IMR-90 (cell line): ENCODE measurements around the gene TEX38. TPM values are rescaled to one million over a fixed set of nuclear protein-coding genes. Genes with fewer than 3 reads are reported as not detected.

Source experiments
- ATAC-seq: fragments of 200-7000 bp; cut with Tn5 transposase; 2 replicates; pipeline ENCODE4 v1.9.1; 2020; ENCODE audit warnings: low read depth, mild to moderate bottlenecking, moderate library complexity
- BruUV-seq: library from RNA; stranded (reverse); fragments of 400-500 nt; replicated peaks from 2 replicates; lab custom pipeline; 2021; lab: Mats Ljungman, UMichigan
- CTCF ChIA-PET: fragments of 300-600 bp; formaldehyde crosslinking; extraction: SDS; loops from one replicate; lab custom pipeline; 2021; ENCODE audit warnings: antibody characterized with exemption; lab: Yijun Ruan, JAX
- POLR2A ChIA-PET: fragments of 300-600 bp; sonication (Branson Sonifier 250); formaldehyde crosslinking; loops from one replicate; lab custom pipeline; 2022; ENCODE audit warnings: antibody characterized with exemption; ENCODE audit not compliant: unreplicated experiment; lab: Charles Lee
- DNase-seq: peaks from one replicate; pipeline ENCODE4 v3.0.0; 2013
- H2AFZ ChIP-seq: replicated peaks from 2 replicates; pipeline ENCODE3; 2013; ENCODE audit warnings: low read length, mild to moderate bottlenecking; ENCODE audit not compliant: poor library complexity
- H2AK5ac ChIP-seq: 2 replicates; pipeline ENCODE4 v1.6.1; 2013; ENCODE audit warnings: low read depth, low read length, inconsistent platforms
- H2AK9ac ChIP-seq: replicated peaks from 2 replicates; pipeline ENCODE3; 2013; ENCODE audit warnings: mild to moderate bottlenecking, low read depth, low read length, moderate library complexity; ENCODE audit not compliant: poor library complexity
- H2BK120ac ChIP-seq: 2 replicates; pipeline ENCODE4 v1.6.1; 2013; ENCODE audit warnings: low read depth, low read length, inconsistent platforms
- H2BK15ac ChIP-seq: 3 replicates; pipeline ENCODE4 v1.6.1; 2013; ENCODE audit warnings: low read depth, low read length, inconsistent platforms
- H2BK20ac ChIP-seq: 2 replicates; pipeline ENCODE4 v1.6.1; 2013; ENCODE audit warnings: low read depth, mild to moderate bottlenecking, inconsistent platforms, low read length, moderate library complexity
- H2BK5ac ChIP-seq: 2 replicates; pipeline ENCODE4 v1.6.1; 2013; ENCODE audit warnings: mild to moderate bottlenecking, low read depth, low read length, inconsistent platforms; ENCODE audit not compliant: poor library complexity, severe bottlenecking
- H3K14ac ChIP-seq: replicated peaks from 2 replicates; pipeline ENCODE4 v1.6.1; 2013; ENCODE audit warnings: low read depth, low read length, inconsistent platforms
- H3K18ac ChIP-seq: 2 replicates; pipeline ENCODE4 v1.6.1; 2013; ENCODE audit warnings: low read depth, low read length, control low read depth
- H3K23ac ChIP-seq: 2 replicates; pipeline ENCODE4 v1.6.1; 2013; ENCODE audit warnings: low read depth, low read length, inconsistent platforms
- H3K27ac ChIP-seq: 2 replicates; pipeline ENCODE4 v1.5.1; 2013; ENCODE audit warnings: mild to moderate bottlenecking, control low read depth, low read length; ENCODE audit not compliant: insufficient read depth
- H3K27me3 ChIP-seq: 2 replicates; pipeline ENCODE4 v1.6.1; 2013; ENCODE audit warnings: low read length; ENCODE audit not compliant: control insufficient read depth, insufficient read depth
- H3K36me3 ChIP-seq: 2 replicates; pipeline ENCODE4 v1.6.1; 2013; ENCODE audit warnings: low read length, mixed read lengths; ENCODE audit not compliant: control insufficient read depth, insufficient read depth
- H3K4ac ChIP-seq: 2 replicates; pipeline ENCODE4 v1.6.1; 2013; ENCODE audit warnings: low read depth, low read length, inconsistent platforms
- H3K4me1 ChIP-seq: 2 replicates; pipeline ENCODE4 v1.6.1; 2013; ENCODE audit warnings: low read length, mixed read lengths; ENCODE audit not compliant: control insufficient read depth, insufficient read depth
- H3K4me2 ChIP-seq: 2 replicates; pipeline ENCODE4 v1.6.1; 2013; ENCODE audit warnings: low read depth, mild to moderate bottlenecking, control low read depth, low read length, moderate library complexity
- H3K4me3 ChIP-seq: 2 replicates; pipeline ENCODE4 v1.5.1; 2013; ENCODE audit warnings: low read depth, mild to moderate bottlenecking, control low read depth, low read length, moderate library complexity; ENCODE audit not compliant: insufficient read depth
- H3K56ac ChIP-seq: 2 replicates; pipeline ENCODE4 v1.6.1; 2013; ENCODE audit warnings: low read length, inconsistent platforms; ENCODE audit not compliant: insufficient read depth; ENCODE audit errors: extremely low read depth
- H3K79me1 ChIP-seq, 2 experiments: 2 replicates each; pipeline ENCODE4 v1.6.1; 2013; ENCODE audit warnings: low read length in 2 of 2, inconsistent platforms in 1 of 2, low read depth in 1 of 2
- H3K9ac ChIP-seq: 2 replicates; pipeline ENCODE4 v1.6.1; 2013; ENCODE audit warnings: low read depth, low read length, control low read depth
- H3K9me1 ChIP-seq: 2 replicates; pipeline ENCODE4 v1.6.1; 2013; ENCODE audit warnings: low read length, inconsistent platforms; ENCODE audit not compliant: insufficient read depth
- H3K9me3 ChIP-seq: 2 replicates; pipeline ENCODE4 v1.6.1; 2013; ENCODE audit warnings: low read length; ENCODE audit not compliant: control insufficient read depth, insufficient read depth
- H4K20me1 ChIP-seq: 2 replicates; pipeline ENCODE4 v1.6.1; 2013; ENCODE audit warnings: low read length, inconsistent platforms; ENCODE audit not compliant: insufficient read depth
- H4K5ac ChIP-seq: 2 replicates; pipeline ENCODE4 v1.6.1; 2013; ENCODE audit warnings: mild to moderate bottlenecking, low read depth, low read length, control low read depth
- H4K8ac ChIP-seq, 2 experiments: 2 replicates each; pipeline ENCODE4 v1.6.1; 2013; ENCODE audit warnings: low read depth in 2 of 2, low read length in 2 of 2, control low read depth in 1 of 2, inconsistent platforms in 1 of 2
- H4K91ac ChIP-seq: 2 replicates; pipeline ENCODE4 v1.6.1; 2013; ENCODE audit warnings: low read depth, low read length, inconsistent platforms; ENCODE audit not compliant: insufficient read depth
- BHLHE40 ChIP-seq: fragments of 150-350 bp; IDR thresholded peaks from 2 replicates; pipeline ENCODE4 v1.6.1; 2016; ENCODE audit warnings: mild to moderate bottlenecking, low read depth, low read length
- CHD1 ChIP-seq: IDR thresholded peaks from 2 replicates; pipeline ENCODE4 v1.6.1; 2012; ENCODE audit warnings: low read depth, low read length, improper control_type of control experiment
- MAFK ChIP-seq: IDR thresholded peaks from 2 replicates; pipeline ENCODE4 v1.6.1; 2012; ENCODE audit warnings: low read depth, low read length, improper control_type of control experiment
- MAZ ChIP-seq: IDR thresholded peaks from 2 replicates; pipeline ENCODE4 v1.6.1; 2012; ENCODE audit warnings: low read depth, mild to moderate bottlenecking, low read length, improper control_type of control experiment, moderate library complexity, borderline replicate concordance
- MXI1 ChIP-seq: IDR thresholded peaks from 2 replicates; pipeline ENCODE4 v1.6.1; 2012; ENCODE audit warnings: low read depth, mild to moderate bottlenecking, low read length, moderate library complexity, borderline replicate concordance
- NFE2L2 ChIP-seq: fragments of 150-350 bp; IDR thresholded peaks from 2 replicates; pipeline ENCODE4 v1.6.1; 2016; ENCODE audit warnings: low read depth, mild to moderate bottlenecking, low read length
- POLR2A ChIP-seq: IDR thresholded peaks from 2 replicates; pipeline ENCODE4 v1.6.1; 2012; ENCODE audit warnings: mild to moderate bottlenecking, low read depth, low read length
- RAD21 ChIP-seq: IDR thresholded peaks from 2 replicates; pipeline ENCODE4 v1.6.1; 2012; ENCODE audit warnings: low read length, improper control_type of control experiment
- SMC3 ChIP-seq: fragments of 150-350 bp; IDR thresholded peaks from 2 replicates; pipeline ENCODE4 v1.6.1; 2016; ENCODE audit warnings: low read depth, mild to moderate bottlenecking, antibody characterized with exemption, low read length, moderate library complexity
- WGBS, 2 experiments: methylation state at CpG; one replicate each; pipeline versions ENCODE4 v1.1.5 to v1.1.7; 2013; ENCODE audit warnings: missing lambda C conversion rate in 2 of 2; ENCODE audit not compliant: insufficient read length in 1 of 2; ENCODE audit errors: extremely low coverage in 2 of 2; 5-methylcytosine and 5-hydroxymethylcytosine counted together
- dilution Hi-C: fragments of 300-500 bp; cut with HindIII; formaldehyde crosslinking; loops from one replicate; pipeline ENCODE4 v1.14.3; 2018; ENCODE audit warnings: low sequenced_read_pairs; ENCODE audit not compliant: unreplicated experiment
- in situ Hi-C: fragments of 300-500 bp; cut with MboI; formaldehyde crosslinking; loops from 3 replicates; pipeline ENCODE4 v1.14.3; 2019; ENCODE audit warnings: low sequenced_read_pairs, inconsistent platforms, mixed read lengths
- intact Hi-C: fragments of 100-400 bp; cut with micrococcal nuclease; formaldehyde crosslinking; loops from 2 replicates; pipeline ENCODE4 v1.10.0; 2022
- polyA plus RNA-seq, 3 experiments: library from polyadenylated mRNA; depleted of rRNA; stranded (reverse); fragments of >200 nt; gene quantifications; 2 replicates each; pipeline ENCODE4 v1.2.3, GENCODE V29; 2012; ENCODE audit warnings: low replicate concordance in 1 of 3
- total RNA-seq: library from RNA; depleted of rRNA; stranded (reverse); fragments of >200 nt; gene quantifications from 2 replicates; pipeline ENCODE4 v1.2.3, GENCODE V29; 2012
- TF ChIP-seq, protein P1 (sequence below): fragments of 150-350 bp; IDR thresholded peaks from 2 replicates; pipeline ENCODE4 v1.6.1; 2016; ENCODE audit warnings: low read depth, mild to moderate bottlenecking, low read length, moderate library complexity, borderline replicate concordance
- TF ChIP-seq, protein P2 (sequence below): conservative IDR thresholded peaks from 2 replicates; pipeline ENCODE4 v1.5.1; 2012; ENCODE audit warnings: mild to moderate bottlenecking, low read depth, low read length, improper control_type of control experiment
- TF ChIP-seq, protein P3 (sequence below): fragments of 150-350 bp; IDR thresholded peaks from 2 replicates; pipeline ENCODE4 v1.6.1; 2017; ENCODE audit warnings: mild to moderate bottlenecking, antibody characterized with exemption, low read length, low read depth

TEX38 gene
- total and polyA plus RNA-seq, 2 of the 4 experiments (the other 2 are of a cell fraction): not detected

GRCh38 chr1:46682064-46682463 is 10.4 kb downstream of the TEX38 start:
- no peak overlapping the region for H3K14ac ChIP-seq
- no peak overlapping the region for H2BK20ac ChIP-seq
- WGBS, 2 experiments: no CpG with 5 or more reads among the region's 1 CpG
- intact Hi-C loops (no loop called here), in situ Hi-C loops (no loop called here), dilution Hi-C loops (no loop called here)
- no peak overlapping the region for H4K8ac ChIP-seq
- no peak overlapping the region for H3K27ac ChIP-seq
- no peak overlapping the region for H2BK120ac ChIP-seq
- H3K27me3 ChIP-seq: no peaks in the 10 kb centered on the region
- H3K4me1 ChIP-seq: no peaks in the 10 kb centered on the region
- no peak overlapping the region for H2AFZ ChIP-seq
- CTCF ChIA-PET: interaction anchor here (0.7 kb wide), 1 partner anchor 18 kb away, joined by 3 read pairs; no protein-coding TSS in a partner anchor
- no peak overlapping the region for H3K56ac ChIP-seq
- no peak overlapping the region for H3K4ac ChIP-seq
- H3K9me1 ChIP-seq: no peaks in the 10 kb centered on the region
- ATAC-seq (no peak), DNase-seq (no peak)
- no peak overlapping the region for H2AK9ac ChIP-seq
- no peaks in the 10 kb centered on the region; a peak in 1 of 4 replicates for H3K79me1 ChIP-seq
- TF ChIP-seq SMC3 (no peak), BHLHE40 (no peak), RAD21 (no peak), CHD1 (no peak), MAFK (no peak), POLR2A (no peak), NFE2L2 (no peak), MXI1 (no peak), MAZ (no peak)
- TF ChIP-seq, protein P1, sequence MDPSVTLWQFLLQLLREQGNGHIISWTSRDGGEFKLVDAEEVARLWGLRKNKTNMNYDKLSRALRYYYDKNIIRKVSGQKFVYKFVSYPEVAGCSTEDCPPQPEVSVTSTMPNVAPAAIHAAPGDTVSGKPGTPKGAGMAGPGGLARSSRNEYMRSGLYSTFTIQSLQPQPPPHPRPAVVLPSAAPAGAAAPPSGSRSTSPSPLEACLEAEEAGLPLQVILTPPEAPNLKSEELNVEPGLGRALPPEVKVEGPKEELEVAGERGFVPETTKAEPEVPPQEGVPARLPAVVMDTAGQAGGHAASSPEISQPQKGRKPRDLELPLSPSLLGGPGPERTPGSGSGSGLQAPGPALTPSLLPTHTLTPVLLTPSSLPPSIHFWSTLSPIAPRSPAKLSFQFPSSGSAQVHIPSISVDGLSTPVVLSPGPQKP: no peak
- TF ChIP-seq, protein P2, sequence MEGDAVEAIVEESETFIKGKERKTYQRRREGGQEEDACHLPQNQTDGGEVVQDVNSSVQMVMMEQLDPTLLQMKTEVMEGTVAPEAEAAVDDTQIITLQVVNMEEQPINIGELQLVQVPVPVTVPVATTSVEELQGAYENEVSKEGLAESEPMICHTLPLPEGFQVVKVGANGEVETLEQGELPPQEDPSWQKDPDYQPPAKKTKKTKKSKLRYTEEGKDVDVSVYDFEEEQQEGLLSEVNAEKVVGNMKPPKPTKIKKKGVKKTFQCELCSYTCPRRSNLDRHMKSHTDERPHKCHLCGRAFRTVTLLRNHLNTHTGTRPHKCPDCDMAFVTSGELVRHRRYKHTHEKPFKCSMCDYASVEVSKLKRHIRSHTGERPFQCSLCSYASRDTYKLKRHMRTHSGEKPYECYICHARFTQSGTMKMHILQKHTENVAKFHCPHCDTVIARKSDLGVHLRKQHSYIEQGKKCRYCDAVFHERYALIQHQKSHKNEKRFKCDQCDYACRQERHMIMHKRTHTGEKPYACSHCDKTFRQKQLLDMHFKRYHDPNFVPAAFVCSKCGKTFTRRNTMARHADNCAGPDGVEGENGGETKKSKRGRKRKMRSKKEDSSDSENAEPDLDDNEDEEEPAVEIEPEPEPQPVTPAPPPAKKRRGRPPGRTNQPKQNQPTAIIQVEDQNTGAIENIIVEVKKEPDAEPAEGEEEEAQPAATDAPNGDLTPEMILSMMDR: no peak
- TF ChIP-seq, protein P3, sequence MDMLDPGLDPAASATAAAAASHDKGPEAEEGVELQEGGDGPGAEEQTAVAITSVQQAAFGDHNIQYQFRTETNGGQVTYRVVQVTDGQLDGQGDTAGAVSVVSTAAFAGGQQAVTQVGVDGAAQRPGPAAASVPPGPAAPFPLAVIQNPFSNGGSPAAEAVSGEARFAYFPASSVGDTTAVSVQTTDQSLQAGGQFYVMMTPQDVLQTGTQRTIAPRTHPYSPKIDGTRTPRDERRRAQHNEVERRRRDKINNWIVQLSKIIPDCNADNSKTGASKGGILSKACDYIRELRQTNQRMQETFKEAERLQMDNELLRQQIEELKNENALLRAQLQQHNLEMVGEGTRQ: no peak
- BruUV-seq: no TSS peak
- no peak overlapping the region for H2BK15ac ChIP-seq
- H4K20me1 ChIP-seq: no peaks in the 10 kb centered on the region
- H3K36me3 ChIP-seq: peaks cover 42% of the 10 kb centered on the region
- H3K23ac ChIP-seq: no peak overlapping the region
- no peak overlapping the region for H3K4me3 ChIP-seq
- no peak overlapping the region for H2BK5ac ChIP-seq
- H3K4me2 ChIP-seq: no peak overlapping the region
- no peak overlapping the region for H3K18ac ChIP-seq
- POLR2A ChIA-PET: no interaction called here
- H4K91ac ChIP-seq: no peak overlapping the region
- H3K9me3 ChIP-seq: no peaks in the 10 kb centered on the region
- no peak overlapping the region for H4K5ac ChIP-seq
- H2AK5ac ChIP-seq: no peak overlapping the region
- no peak overlapping the region for H3K9ac ChIP-seq
